Cortex of kidney (tissue), 1 donor: ENCODE measurements around the gene DAB1.
"Not testable (repeated sequence)": the region's sequence is repeated elsewhere in the genome, so short reads cannot be mapped to it uniquely, and the experiment has no call there.

Source experiments
- DNase-seq: peaks from one replicate; lab custom pipeline; 2025; lab: John Stamatoyannopoulos, UW

Gene DAB1

DNA sequence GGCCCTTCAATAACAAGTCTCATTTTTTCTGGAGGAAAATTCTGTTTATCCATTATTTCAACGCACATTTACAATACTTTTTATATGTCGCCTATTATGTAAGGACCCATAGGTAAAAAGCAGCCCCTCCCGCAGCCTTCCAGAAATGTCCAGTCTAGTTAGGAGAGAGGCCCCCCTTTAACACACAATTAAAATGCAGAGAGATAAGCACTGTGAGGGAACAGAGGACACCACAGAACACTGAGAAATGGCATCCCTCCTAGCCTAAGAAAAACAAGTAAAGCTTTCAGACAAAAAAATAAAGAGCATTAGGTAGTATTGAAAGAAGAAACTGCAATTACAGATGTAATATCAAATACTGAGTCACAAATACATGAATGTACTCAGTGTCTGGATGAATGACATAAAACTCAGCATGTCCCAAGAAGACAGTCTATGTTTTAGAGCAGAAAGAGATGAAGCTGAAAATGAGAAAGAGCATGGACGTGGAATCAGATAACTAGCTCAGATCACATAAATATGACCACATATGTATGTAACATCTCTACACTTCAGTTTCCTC, 62.9 kb downstream of the DAB1 start:
- no peak for DNase-seq

DNA sequence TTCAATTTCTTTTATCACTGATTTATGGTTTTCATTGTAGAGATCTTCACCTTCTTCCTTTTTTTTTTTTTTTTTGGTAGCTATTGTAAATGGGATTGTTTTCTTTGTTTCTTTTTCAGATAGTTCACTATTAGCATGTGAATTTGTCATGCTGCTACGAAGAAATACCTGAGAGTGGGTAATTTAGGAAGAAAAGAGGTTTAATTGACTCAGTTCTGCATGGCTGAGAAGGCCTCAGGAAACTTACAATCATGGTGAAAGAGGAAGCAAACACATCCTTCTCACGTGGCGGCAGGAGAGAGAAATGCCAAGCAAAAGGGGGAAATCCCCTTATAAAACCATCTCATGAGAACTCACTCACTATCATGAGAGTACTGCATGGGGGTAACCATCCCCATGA, 66.4 kb downstream of the DAB1 start:
- no peak for DNase-seq

DNA sequence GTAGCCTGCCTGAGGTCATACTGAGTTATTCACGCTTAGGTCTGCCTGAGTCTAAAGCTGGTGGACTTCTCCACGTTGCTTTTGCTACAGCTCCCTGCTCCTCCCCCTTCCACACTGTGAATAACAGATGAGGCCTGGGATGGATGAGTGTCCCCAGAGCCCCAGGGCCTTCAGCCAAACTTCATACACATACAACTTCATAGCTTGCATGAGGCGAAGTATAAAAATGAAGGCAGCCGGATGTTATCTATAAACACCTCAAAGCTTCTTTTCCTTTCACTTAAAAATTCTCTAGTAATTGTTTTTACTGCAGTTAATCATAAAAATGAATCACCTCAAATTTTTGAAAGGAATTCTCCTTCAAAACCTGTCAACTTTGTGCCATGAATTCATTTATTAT, 70.2 kb downstream of the DAB1 start:
- no peak for DNase-seq

DNA sequence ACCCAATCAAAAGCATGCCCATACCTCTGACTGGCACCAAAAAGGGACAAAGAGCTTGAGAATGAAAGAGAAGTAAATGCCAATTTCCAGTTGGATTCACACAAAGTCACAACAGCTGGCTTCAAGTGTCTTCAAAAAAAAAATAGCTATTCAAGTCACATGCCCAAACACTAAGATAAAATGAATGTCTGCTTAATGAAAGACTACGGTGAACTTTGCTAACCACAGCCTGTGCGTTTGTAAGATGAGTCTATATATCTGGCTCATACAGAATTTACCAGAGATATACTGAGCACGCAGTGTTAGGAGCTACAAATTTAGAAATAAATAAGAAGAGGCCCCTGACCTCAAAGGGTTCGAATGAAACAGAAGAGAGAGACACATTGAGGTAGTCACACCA, 73.2 kb downstream of the DAB1 start:
- DNase-seq: no peak

DNA sequence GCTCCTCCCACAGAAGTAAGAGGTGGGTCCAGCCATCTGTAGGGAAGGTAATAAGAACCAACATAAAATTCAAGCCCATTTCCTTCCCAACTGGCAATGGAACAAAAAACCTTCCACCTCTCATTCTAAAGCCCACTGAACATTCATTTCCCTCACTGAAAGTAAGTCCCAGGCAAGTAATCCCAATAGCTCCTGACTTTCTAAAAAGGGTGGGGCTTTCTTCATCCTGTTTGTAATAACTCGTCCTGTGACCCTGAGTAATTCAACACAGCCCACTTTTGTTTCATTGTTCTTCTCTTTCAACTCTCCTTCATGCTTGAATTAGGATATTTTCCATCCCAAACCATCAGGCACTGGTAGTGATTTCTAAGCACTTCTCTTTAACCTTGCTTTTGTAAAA, 74.9 kb downstream of the DAB1 start:
- no peak for DNase-seq

DNA sequence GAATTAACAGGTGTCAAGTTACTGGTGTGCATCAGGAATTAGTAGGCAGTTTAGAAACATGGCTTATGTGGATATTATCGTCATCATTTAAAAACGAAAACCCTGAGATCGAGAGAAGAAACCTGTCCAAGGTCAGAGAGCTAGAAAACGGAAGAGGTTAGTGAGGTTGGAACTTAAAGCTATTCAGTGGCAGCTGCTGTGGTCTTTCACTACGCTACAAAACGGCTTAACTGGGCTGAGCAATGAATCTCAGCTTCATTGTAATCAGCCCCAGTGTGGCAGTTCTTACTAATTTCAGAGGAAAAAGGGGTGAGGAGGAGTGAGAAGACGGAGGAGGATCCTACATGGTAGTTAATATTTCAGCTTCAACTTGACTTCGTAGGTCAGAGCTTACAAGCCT, 77.9 kb downstream of the DAB1 start:
- no peak for DNase-seq

DNA sequence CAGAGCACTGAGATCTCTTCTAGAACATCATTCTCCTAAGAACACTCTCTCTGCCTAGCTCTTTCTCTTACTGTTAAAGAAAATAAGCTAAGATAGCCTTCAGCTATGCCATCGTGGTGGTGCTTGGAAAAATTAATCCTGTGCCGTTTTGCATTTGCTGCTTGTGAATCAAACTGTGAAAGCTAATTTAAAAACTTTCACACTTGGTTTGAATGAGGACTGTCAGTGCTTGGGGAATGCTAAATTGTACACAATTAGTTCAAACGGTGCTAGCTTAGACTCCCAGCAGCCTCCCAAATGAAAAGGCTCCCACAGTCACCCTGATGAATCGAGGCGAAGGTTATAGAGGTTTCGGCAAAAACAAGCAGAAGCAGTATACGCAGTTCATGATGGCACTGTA, 79.6 kb downstream of the DAB1 start:
- DNase-seq: no peak

DNA sequence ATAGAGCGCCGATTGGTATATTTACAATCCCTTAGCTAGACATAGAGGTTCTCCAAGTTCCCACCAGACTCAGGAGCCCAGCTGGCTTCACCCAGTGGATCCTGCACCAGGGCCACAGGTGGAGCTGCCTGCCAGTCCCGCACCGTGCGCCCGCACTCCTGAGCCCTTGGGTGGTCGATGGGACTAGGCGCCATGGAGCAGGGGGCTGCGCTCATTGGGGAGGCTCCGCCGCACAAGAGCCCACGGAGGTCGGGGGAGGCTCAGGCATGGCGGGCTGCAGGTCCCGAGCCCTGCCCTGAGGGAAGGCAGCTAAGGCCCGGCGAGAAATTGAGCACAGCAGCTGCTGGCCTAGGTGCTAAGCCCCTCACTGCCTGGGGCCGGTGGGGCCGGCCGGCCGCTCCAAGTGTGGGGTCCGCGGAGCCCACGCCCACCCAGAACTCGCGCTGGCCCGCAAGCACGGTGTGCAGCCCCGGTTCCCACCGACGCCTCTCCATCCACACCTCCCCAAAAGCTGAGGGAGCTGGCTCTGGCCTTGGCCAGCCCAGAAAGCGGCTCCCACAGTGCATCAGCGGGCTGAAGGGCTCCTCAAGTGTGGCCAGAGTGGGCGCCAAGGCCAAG, 80.5 kb downstream of the DAB1 start:
- not testable (repeated sequence) for DNase-seq

DNA sequence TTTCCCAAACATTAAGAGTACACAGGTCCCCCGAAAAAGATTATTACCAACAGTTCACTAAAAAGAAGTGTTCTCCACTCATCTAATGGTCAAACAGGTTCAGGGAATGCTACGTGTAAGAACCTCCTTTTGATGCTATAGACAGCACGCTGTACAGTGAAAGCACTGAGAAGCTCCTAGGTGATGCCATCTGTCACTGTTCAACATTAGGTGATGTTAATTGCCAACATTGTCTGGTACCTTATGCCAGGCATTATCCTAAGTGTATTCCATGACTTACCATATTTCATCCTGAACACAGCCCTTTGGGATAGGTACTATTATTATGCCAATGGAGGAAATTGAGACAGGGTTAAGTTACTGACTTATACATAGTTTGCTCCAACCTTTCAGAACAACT, 82.1 kb downstream of the DAB1 start:
- no peak for DNase-seq

DNA sequence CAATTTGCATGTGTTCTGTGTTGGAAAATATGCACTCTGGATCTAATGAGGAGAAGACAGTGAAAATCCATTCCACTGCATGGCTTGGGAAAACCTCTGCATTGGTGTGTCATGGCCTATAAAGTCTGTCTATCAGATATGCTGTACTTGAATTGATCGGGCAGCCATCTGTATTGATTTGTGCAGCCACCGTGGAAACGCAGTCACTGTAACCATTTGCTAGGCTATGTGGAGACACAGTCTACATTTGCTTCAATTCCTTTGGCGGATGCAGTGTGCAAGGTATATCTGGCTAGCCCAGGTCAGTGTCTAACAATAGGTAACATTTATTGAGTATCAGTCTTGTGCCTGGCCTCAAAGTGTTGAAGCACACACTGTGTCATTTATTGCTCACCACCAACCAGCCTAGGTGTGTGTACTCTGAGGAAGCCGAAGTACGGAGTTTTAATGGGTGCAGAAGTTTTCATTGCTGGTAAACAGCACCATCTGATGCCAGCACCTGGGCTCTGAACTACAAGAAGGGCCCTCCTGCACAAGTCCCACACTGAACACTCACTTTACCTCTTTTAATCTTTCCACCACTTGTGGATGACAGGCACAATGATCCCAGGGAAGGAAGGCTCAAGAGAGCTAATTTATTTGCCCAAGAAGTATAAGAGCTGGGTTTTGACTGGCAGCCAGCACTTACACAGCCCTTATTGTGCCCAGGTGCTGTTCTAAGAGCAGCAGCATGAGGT, 83.4 kb downstream of the DAB1 start:
- DNase-seq: no peak

DNA sequence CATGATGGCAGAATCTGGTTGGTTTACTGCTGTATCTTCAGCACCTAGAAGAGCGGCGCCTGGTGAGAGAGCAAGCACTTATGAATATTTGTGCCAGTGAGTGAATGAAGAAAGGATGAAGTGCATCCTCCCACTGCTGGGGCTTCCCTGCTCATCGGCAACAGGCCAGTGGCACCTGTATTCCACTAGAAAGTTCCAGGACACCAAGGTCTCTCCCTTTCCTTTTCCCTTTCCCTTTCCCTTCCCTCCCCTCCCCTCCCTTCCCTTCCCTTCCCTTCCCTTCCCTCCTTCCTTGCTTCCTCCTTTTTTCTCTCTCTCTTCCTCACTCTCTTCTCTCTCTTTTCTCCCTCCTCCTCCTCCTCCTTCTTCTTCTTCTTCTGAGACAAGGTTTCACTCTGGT, 86.2 kb downstream of the DAB1 start:
- no peak for DNase-seq

DNA sequence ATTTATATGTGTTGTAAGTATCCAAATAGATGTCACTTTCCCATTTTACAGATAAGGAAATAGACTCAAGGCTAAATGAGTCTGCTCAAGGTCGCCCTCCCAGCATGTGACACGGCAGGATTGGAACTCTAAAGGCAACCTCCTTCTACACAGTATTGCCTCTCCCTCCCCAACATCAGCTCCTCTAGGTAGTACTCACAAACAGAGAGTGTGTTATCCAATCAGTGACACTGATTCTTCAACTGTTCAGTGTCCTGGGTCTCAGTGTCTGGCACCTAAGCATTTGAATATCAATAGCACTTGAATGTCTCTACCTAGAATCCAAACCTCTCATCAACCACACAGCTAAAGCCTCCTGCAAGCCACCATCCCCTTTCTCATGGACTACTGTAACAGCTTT, 87.1 kb downstream of the DAB1 start:
- no peak for DNase-seq

DNA sequence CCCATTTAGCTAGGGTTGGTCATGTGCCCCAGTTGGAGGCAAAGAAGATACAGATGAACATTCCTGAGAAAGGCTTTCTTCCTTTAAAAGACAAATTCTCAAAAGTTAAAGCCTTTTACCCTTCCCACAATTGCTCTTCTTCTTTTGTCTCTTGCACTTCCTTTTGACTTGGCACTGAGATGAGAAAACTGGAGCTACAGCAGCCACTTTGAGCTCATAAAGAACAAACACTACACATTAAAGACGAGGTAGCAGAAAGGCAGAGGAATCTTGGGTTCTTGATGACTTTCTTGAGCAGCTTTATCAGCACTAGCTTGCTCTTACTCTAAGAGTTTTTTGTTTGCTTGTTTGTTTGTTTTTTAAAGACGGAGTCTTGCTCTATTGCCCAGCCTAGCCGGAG, 92.2 kb downstream of the DAB1 start:
- no peak for DNase-seq

DNA sequence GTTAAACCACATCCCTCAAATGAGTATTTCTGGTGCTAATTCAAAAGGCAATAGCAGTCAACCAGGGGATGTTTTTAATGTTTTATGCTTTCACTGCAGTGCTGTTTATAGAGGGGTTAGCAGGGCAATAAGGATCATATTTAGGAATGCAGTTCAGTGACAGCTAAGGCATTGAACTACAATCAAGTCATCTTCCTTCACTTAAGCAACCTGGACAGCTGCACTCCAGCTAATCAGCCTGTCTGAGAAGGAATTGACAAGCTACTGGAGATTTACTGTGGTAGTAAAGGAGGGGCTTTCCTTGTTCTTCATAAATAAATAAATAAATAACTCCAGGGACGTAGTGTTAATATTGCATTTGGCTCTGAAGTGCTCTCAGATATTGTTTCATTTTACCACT, 93.9 kb downstream of the DAB1 start:
- DNase-seq: no peak

DNA sequence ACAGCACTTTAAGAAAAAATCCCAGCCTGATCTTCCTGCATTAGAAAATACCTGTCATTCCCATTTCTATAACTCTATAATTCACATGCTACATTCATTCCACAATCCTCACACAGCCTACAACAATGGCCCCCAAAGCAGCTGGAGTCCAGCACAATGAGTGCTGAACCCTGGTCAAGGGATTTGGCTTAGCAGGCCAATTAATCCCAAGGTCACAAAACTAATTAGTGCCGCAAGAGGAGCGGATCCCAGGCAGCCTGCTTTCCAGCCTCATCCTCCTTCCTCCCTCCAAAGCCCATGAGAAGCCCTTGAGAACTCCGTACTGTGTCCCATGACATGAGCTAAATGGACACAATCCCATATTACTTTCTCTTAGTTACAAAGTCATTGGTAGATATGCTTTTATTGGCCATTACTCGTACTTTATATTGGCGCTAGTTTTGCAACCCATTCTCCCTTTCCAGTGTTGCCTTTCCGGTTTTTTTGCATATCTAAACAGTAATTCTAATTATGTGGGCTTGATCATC, 94.8 kb downstream of the DAB1 start:
- DNase-seq: no peak

DNA sequence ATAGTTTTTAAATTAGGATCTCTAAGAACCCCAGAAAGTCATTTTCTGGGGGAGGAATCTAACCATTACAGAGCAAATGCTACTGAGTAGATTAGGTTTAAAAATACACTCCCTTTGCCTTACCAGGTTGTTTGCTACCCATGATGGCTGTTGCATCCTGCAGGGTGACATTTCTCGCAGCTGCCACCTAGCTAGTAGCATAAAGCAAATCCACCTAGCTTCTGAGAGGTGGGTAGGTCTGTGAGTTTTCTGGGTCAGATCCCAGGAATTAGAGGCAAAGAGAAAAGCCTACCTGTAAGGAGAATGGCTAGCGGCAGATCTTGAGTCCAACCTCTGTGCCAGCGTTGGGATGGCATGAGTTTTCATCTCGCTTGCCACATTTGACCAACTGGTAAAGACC, 95.9 kb downstream of the DAB1 start:
- no peak for DNase-seq

DNA sequence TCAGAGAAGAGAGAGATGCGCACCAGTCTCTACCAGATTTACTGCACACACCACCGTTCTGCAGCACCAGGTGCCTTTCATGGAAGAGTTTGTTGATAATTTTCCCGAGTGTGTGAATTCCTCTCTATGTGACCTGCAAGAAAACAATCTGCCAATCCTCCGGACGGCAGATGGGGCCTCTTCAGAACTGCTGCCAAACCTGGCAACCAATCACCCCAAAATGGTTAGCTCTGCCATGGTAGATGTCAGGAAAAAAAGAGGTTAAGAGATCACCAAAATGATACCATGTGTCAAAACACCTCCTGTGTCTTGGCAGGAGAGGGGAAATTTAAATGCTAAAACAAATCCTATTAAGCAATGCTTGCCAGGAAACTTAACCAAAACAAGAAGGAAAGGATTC, 96.5 kb downstream of the DAB1 start:
- DNase-seq: no peak

DNA sequence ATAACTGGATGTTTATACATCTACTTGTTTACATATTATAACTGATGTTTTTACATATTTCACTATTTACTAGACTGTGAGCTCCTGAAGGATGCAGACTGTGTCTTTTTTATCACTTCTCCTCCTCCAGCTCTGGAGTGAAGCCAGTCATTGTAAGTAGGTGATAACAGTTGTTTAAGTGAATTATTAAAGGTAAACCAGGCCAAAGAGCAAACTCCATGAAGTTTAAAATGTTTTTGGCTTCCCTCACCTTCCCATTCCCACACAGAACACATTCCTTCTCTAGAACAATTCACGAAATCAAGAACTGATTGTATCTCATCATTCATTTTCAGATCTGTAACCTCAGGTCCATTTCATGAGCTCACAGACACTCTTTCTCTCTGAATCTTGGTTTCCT, 98.3 kb downstream of the DAB1 start:
- no peak for DNase-seq

DNA sequence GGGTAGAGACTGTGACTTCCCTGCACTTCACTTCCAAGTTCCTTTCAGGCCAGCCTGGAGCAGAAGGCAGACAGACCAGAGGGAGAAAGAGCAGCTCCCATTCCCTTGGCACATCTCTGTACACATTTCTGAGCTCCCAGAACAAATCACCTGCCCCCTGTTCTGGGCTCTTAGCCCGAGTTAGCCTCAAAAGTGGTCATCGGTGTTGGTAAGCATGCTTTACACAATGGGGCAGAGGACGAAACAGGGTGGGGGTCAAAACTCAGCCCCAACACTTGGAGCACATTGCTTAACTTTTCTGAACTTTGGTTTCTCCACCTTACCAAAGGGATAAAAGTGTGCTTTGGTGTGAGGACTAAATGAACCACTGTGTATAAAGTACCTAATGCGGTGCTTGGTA, 98.7 kb downstream of the DAB1 start:
- DNase-seq: no peak

DNA sequence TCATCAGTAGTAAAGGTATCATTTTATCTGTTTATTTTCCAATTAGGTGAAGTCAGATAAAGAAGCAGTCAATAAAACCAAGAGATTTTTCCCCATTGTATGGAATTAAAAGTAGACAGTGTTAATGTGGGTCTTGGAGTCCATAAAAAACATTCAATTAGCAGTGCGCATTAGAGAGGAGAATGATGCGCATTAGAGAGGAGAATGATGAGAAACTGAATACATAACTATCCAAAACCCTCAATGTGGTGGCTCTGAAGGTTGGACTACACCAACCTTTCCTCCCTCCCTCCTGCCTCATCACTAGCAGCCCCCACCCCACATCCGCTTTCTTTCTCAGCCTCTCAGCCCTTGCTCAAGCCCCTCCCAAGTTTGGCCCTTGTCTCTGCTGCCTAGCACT, 99.5 kb downstream of the DAB1 start:
- DNase-seq: no peak

DNA sequence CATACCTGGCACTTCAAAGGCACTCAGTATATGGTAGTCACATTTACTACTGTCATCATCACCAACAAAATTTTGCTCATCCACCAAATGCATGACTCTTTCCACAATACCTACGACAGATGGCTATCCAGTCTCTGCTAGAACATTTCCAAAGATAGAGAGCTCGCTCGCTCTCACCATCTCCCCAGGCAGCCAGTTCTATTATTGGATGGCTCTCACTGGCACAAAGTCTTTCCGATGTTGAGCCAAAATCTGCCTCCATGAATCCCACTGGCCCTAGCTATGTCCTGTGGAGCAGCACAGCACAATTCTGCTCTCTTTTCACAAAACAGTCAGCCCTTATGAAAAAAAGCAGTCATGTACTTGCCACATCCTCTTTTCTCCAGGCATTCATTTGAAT, 102.1 kb downstream of the DAB1 start:
- no peak for DNase-seq

DNA sequence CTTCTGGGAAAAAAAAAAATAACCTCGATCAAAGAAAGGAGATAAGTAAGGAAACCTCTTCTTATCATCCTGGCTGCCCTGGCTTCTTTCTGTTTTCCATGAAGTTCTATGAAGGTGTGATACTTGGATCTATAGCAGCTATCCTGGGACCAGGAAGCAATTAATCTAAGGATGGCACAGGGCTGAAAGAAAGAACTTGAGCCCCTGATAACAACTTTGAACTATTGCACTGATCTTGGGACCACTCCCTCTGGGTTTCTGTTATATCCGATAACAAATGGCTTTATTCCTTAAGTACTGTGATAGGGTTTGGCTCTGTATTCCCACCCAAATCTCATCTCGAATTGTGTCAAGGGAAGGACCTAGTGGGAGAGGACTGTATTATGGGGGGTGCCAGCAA, 104.1 kb downstream of the DAB1 start:
- no peak for DNase-seq

DNA sequence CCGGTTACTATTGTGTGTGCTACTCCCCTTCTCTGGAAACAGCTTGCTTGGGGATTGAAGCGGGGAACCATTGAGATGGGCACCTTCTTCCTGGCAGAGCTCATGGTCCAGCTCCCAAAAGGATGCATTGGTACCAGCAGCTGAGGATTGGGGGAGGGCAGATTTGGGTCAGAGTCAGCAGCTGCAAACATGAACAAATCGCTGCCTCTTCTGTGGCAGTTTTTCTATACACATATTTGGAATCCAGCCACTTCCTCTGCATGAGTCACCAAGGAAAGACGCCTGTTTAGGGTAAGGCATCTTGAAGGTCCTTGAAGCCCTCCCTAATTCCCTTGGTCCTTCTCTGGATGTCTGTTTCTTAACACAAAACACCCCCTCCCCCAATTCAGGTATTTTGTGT, 104.7 kb downstream of the DAB1 start:
- DNase-seq: no peak

DNA sequence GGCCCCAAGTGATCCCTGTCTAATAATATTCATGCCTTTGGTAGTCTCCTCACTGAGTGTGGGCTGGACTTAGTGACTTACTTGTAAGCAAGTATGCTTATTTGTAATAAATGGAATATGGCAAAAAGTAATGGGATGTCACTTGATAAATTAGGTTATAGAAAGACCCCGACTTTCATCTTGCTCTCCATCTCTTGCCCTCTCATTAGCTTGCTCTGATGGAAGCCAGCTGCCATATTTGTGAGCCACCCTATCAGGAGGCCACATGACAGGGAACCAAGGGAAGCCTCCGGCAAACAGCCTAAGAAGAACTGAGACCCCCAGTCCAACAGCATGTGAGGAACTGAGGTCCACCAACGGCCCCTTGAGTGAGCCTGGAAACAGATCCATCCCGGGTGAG, 107.0 kb downstream of the DAB1 start:
- no peak for DNase-seq
